ENCODE measurements around the gene PLPPR1.

Gene PLPPR1

DNA sequence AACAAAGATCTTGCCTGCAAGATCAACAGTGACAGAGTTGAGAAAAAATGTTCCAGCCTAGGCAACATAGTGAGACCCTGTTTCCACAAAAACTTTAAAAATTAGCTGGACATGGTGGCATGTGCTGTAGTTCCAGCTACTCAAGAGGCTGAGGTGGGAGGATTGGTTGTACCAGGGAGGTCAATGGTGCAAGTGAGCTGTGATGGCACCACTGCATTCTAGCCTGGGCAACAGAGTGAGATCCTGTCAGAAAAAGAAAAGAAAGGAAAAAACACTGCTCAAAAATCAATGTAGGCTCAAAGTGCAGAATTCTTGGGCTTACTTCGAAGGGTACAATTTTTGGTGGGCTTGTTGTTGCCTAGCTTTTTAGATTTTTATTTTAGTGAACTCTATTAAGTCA is 145.4 kb downstream of the PLPPR1 start:
- H3K36me3 Mint-ChIP-seq (ENCODE audit: low read depth): no peaks in the 10 kb centered on the region
- no peak overlapping the region for H3K4me3 Mint-ChIP-seq
- no peak overlapping the region for H3K27ac Mint-ChIP-seq
- H3K27me3 Mint-ChIP-seq (ENCODE audit: low read depth): no peaks in the 10 kb centered on the region
- no peaks in the 10 kb centered on the region for H3K4me1 Mint-ChIP-seq (ENCODE audit: low read depth)
- H3K9me3 Mint-ChIP-seq: no peaks in the 10 kb centered on the region

DNA sequence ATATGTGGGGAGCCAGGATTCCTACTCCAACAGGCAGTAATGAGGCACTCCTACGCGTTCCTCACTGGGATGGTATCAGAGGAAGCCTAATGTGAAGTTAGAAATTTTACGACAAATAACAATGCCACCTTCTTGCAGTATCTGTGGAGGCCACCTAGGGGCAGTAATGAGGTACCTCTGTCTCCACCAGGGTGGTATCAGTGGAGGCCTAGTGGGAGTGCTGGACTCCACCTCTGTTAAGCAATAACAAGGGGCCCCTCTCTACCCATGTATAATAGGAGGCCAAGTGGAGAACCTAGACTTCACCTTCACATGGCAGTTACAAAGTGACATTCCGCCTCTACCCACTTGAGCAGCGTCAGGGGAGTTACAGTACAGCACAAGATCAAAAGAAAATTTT is 147.9 kb downstream of the PLPPR1 start:
- Mint-ChIP-seq H3K4me1 (ENCODE audit: low read depth) (no peaks in the 10 kb centered on the region), H3K9me3 (no peaks in the 10 kb centered on the region), H3K36me3 (ENCODE audit: low read depth) (no peaks in the 10 kb centered on the region), H3K27ac (no peak overlapping the region), H3K27me3 (ENCODE audit: low read depth) (no peaks in the 10 kb centered on the region), H3K4me3 (no peak overlapping the region)

DNA sequence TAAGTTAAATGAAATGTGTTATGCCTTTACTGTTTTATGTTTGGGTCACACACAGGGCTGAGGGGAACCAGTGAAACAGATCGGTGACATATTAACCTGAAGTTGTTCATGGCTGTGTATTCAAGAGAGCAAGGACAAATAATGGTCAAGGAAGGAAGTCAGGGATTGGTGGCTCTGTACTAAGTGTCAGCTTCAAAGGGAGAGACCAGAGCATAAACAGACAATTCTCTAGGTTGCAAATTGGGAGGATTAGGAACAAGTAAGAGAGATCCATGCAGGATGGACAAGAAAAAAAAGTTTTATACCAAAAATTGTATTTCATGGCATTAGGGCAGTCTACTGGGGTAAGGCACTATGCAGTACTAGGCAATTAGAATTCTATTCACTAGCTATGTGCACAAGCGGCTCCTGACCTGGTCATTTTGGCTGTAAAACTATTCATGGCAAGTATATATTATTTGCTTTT is 156.3 kb downstream of the PLPPR1 start:
- no peaks in the 10 kb centered on the region for H3K36me3 Mint-ChIP-seq (ENCODE audit: low read depth)
- no peaks in the 10 kb centered on the region for H3K9me3 Mint-ChIP-seq
- H3K4me1 Mint-ChIP-seq (ENCODE audit: low read depth): no peaks in the 10 kb centered on the region
- no peak overlapping the region for H3K4me3 Mint-ChIP-seq
- no peaks in the 10 kb centered on the region for H3K27me3 Mint-ChIP-seq (ENCODE audit: low read depth)
- no peak overlapping the region for H3K27ac Mint-ChIP-seq

DNA sequence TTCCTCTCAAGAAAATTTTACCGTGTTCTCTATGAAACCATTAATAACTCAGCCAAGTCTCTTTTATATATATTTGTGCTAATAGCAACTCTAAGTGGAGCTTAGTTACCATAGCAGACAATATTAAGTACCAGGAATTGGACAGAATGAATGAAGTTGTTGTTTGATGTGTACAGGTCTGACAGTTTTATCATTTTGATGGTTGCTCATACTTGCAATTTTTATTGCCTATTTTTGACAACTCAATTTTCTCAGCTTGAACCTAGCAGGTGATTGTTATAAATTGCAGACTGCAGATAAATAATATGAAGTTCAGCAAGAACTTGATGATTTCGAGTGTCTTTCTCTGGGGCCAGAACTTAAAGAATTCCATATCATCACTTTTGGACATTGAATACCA is 163.2 kb downstream of the PLPPR1 start:
- no peaks in the 10 kb centered on the region for H3K36me3 Mint-ChIP-seq (ENCODE audit: low read depth)
- H3K4me3 Mint-ChIP-seq: no peak overlapping the region
- no peaks in the 10 kb centered on the region for H3K9me3 Mint-ChIP-seq
- H3K4me1 Mint-ChIP-seq (ENCODE audit: low read depth): no peaks in the 10 kb centered on the region
- H3K27ac Mint-ChIP-seq: no peak overlapping the region
- H3K27me3 Mint-ChIP-seq (ENCODE audit: low read depth): no peaks in the 10 kb centered on the region

- H3K27ac Mint-ChIP-seq: no peak overlapping the region
- H3K9me3 Mint-ChIP-seq: no peaks in the 10 kb centered on the region
- no peak overlapping the region for H3K4me3 Mint-ChIP-seq
- no peaks in the 10 kb centered on the region for H3K4me1 Mint-ChIP-seq (ENCODE audit: low read depth)
- no peaks in the 10 kb centered on the region for H3K27me3 Mint-ChIP-seq (ENCODE audit: low read depth)
- H3K36me3 Mint-ChIP-seq (ENCODE audit: low read depth): no peaks in the 10 kb centered on the region
Observed at GRCh38 chr9:101197026-101197425, 168.5 kb downstream of the PLPPR1 start.

DNA sequence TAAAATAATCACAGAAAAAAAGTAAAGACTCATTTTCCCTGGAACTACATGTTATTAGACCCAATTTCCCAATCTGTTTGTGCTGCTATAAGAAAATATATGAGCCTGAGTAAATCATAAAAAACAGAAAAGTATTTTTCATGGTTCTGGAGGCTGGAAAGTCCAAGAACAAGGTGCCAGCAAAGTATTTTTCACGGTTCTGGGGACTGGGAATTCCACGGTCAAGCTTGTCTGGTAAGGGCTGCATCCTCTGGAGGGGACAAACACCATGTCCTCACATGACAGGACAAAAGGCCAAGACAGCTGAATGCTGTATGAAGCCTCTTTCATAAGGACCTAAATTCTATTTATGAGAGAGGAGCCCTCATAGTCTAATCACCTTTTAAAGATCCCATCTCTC is 172.3 kb downstream of the PLPPR1 start:
- no peaks in the 10 kb centered on the region for H3K27me3 Mint-ChIP-seq (ENCODE audit: low read depth)
- H3K9me3 Mint-ChIP-seq: no peaks in the 10 kb centered on the region
- H3K4me3 Mint-ChIP-seq: no peak overlapping the region
- no peaks in the 10 kb centered on the region for H3K4me1 Mint-ChIP-seq (ENCODE audit: low read depth)
- no peaks in the 10 kb centered on the region for H3K36me3 Mint-ChIP-seq (ENCODE audit: low read depth)
- H3K27ac Mint-ChIP-seq: no peak overlapping the region

GRCh38 chr9:101201630-101202029 is 173.1 kb downstream of the PLPPR1 start:
- Mint-ChIP-seq H3K36me3 (ENCODE audit: low read depth) (no peaks in the 10 kb centered on the region), H3K4me1 (ENCODE audit: low read depth) (no peaks in the 10 kb centered on the region), H3K27ac (no peak overlapping the region), H3K4me3 (no peak overlapping the region), H3K9me3 (no peaks in the 10 kb centered on the region), H3K27me3 (ENCODE audit: low read depth) (no peaks in the 10 kb centered on the region)

GRCh38 chr9:101209670-101210069 is 181.1 kb downstream of the PLPPR1 start:
- no peaks in the 10 kb centered on the region for H3K4me1 Mint-ChIP-seq (ENCODE audit: low read depth)
- no peaks in the 10 kb centered on the region for H3K27me3 Mint-ChIP-seq (ENCODE audit: low read depth)
- no peak overlapping the region for H3K27ac Mint-ChIP-seq
- no peak overlapping the region for H3K4me3 Mint-ChIP-seq
- no peaks in the 10 kb centered on the region for H3K36me3 Mint-ChIP-seq (ENCODE audit: low read depth)
- no peaks in the 10 kb centered on the region for H3K9me3 Mint-ChIP-seq

DNA sequence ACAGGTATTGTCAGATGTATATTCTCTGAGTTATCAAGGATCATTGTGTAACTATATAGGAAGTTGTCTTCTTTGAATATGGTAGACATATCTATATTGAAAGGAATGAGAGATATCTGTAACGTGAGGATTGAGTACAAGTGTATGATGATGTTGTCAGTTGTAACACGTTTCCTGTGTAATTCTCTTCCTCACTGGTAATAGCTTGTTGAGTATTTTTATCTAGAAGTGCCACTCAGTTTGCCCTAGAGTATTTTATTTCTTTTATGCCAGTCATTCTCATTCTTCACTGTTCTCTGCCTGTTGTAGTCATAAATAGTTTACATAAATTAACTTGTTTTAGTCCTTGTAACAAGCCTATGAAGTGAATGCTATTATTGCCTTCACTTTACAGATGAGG is 184.1 kb downstream of the PLPPR1 start:
- H3K4me3 Mint-ChIP-seq: no peak overlapping the region
- H3K4me1 Mint-ChIP-seq (ENCODE audit: low read depth): no peaks in the 10 kb centered on the region
- H3K9me3 Mint-ChIP-seq: no peaks in the 10 kb centered on the region
- no peaks in the 10 kb centered on the region for H3K36me3 Mint-ChIP-seq (ENCODE audit: low read depth)
- H3K27me3 Mint-ChIP-seq (ENCODE audit: low read depth): peaks cover 3% of the 10 kb centered on the region
- H3K27ac Mint-ChIP-seq: no peak overlapping the region

DNA sequence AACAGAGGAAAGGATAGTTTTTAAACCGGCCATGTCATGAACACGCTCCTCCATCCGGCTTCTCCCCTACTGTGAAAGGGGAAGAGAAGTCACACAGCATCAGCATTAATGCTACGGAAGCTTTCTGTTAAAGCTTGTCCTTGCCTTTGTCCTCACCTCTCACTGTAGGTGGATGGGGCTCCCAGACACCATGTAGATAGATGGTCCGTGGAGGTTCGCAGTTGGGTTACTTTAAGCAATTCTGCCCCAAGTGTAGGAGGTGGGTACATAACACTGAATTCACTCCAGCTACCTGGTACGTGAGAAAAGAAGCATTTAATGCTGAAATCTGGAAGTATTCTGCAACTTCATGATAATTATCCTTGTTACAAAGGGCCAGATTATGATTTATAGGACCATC is 190.5 kb downstream of the PLPPR1 start:
- Mint-ChIP-seq H3K27me3 (ENCODE audit: low read depth) (peaks cover 3% of the 10 kb centered on the region), H3K4me1 (ENCODE audit: low read depth) (no peaks in the 10 kb centered on the region), H3K36me3 (ENCODE audit: low read depth) (no peaks in the 10 kb centered on the region), H3K27ac (no peak overlapping the region), H3K9me3 (no peaks in the 10 kb centered on the region), H3K4me3 (no peak overlapping the region)

GRCh38 chr9:101220341-101220740 is 191.8 kb downstream of the PLPPR1 start:
- Mint-ChIP-seq H3K27me3 (ENCODE audit: low read depth) (peaks cover 3% of the 10 kb centered on the region), H3K27ac (no peak overlapping the region), H3K9me3 (no peaks in the 10 kb centered on the region), H3K4me3 (no peak overlapping the region), H3K4me1 (ENCODE audit: low read depth) (no peaks in the 10 kb centered on the region), H3K36me3 (ENCODE audit: low read depth) (no peaks in the 10 kb centered on the region)

DNA sequence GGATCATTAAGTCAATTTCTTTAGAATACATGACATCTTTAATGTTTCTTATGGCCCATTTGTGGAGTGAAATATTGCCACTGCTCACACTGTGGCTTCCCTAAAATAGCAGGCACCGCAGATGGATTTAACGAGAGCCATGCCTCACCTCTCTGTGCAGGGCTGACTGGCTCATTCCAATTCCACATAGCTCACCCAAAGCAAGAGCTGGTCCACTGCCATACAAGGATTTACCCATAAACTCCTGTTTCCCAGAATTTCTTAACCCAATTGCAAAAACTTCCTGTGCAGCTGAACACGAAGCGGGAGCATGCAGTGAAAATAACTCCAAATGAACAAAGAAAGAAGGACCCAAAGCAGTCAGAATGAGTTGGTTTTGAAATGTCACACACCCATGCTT is 196.7 kb downstream of the PLPPR1 start:
- H3K9me3 Mint-ChIP-seq: no peaks in the 10 kb centered on the region
- H3K4me1 Mint-ChIP-seq (ENCODE audit: low read depth): no peaks in the 10 kb centered on the region
- H3K4me3 Mint-ChIP-seq: no peak overlapping the region
- no peaks in the 10 kb centered on the region for H3K27me3 Mint-ChIP-seq (ENCODE audit: low read depth)
- no peaks in the 10 kb centered on the region for H3K36me3 Mint-ChIP-seq (ENCODE audit: low read depth)
- no peak overlapping the region for H3K27ac Mint-ChIP-seq

- no peak overlapping the region for H3K27ac Mint-ChIP-seq
Observed at GRCh38 chr9:101226161-101226560, 197.6 kb downstream of the PLPPR1 start.

GRCh38 chr9:101226803-101227202 is 198.3 kb downstream of the PLPPR1 start:
- no peak overlapping the region for H3K4me3 Mint-ChIP-seq
- no peaks in the 10 kb centered on the region for H3K4me1 Mint-ChIP-seq (ENCODE audit: low read depth)
- H3K36me3 Mint-ChIP-seq (ENCODE audit: low read depth): no peaks in the 10 kb centered on the region
- H3K27me3 Mint-ChIP-seq (ENCODE audit: low read depth): no peaks in the 10 kb centered on the region
- H3K27ac Mint-ChIP-seq: no peak overlapping the region
- H3K9me3 Mint-ChIP-seq: no peaks in the 10 kb centered on the region

More at GRCh38 chr9:101226161-101226560, 197.6 kb downstream of the PLPPR1 start:
- Mint-ChIP-seq H3K36me3 (ENCODE audit: low read depth) (no peaks in the 10 kb centered on the region), H3K9me3 (no peaks in the 10 kb centered on the region), H3K4me1 (ENCODE audit: low read depth) (no peaks in the 10 kb centered on the region), H3K27me3 (ENCODE audit: low read depth) (no peaks in the 10 kb centered on the region), H3K4me3 (no peak overlapping the region)

DNA sequence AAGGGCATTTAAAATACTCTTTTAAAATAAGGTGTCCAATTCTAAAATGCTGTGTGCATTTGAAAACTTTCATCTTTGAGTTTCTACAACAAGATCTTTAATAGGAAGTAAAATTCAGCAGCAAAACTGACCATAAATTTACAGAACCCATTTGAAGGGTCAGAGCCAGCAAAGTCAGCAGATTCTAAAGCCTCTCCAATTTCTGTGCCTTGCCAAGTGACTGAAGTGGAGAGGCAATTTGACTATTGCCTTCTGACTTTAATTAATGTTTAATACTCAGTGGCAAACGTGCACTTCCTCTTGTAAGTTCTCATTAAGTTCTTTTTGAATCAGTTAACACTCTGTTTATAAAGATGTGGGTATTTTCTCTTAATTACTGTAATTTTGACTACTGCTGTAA is 201.1 kb downstream of the PLPPR1 start:
- no peaks in the 10 kb centered on the region for H3K9me3 Mint-ChIP-seq
- no peak overlapping the region for H3K4me3 Mint-ChIP-seq
- no peak overlapping the region for H3K27ac Mint-ChIP-seq
- H3K36me3 Mint-ChIP-seq (ENCODE audit: low read depth): no peaks in the 10 kb centered on the region
- no peaks in the 10 kb centered on the region for H3K4me1 Mint-ChIP-seq (ENCODE audit: low read depth)
- no peaks in the 10 kb centered on the region for H3K27me3 Mint-ChIP-seq (ENCODE audit: low read depth)

DNA sequence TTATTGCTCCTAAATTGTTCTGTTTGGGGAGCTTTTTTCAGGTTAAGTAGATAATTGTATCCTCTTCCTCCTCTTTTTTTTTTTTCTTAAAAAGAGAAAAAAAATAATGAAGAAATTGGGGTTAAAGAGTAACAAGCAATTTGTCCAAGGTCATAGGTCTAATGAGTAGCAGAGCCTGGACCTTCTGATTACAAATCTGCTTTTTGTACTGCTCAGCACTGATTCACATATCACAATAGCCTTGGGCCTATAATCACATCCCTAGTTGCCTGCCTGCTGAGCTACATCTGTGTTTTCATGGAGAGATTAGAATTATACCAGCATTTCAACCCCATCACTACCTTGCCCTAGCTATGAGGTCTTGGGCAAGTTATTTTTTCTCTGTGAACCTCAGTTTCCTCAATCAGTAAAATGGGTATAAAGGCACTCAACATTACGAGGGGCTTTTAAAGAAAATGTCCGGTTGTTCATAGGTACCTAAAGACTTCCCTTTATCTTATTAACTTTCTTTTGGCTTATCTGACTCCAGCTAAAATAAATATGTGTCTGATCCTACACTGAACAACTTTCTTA is 204.0 kb downstream of the PLPPR1 start:
- Mint-ChIP-seq H3K27me3 (ENCODE audit: low read depth) (no peaks in the 10 kb centered on the region), H3K27ac (no peak overlapping the region), H3K9me3 (no peaks in the 10 kb centered on the region), H3K4me1 (ENCODE audit: low read depth) (no peaks in the 10 kb centered on the region), H3K36me3 (ENCODE audit: low read depth) (no peaks in the 10 kb centered on the region), H3K4me3 (no peak overlapping the region)
